Keratinocyte (primary cell): Measurements from ENCODE around the gene TENM4. TPM values are rescaled to one million over a fixed set of nuclear protein-coding genes. Genes with fewer than 3 reads are reported as not detected.

Source experiments
- DNase-seq: peaks from one replicate; pipeline ENCODE4 v3.0.0-alpha.2; 2011; ENCODE audit warnings: low read depth, missing footprints, low spot score
- FAIRE-seq: peaks from 2 replicates; lab custom pipeline; 2011; peaks lifted over from hg19 to GRCh38; lab: Jason Lieb, UNC
- H2AFZ ChIP-seq: 2 replicates; pipeline ENCODE4 v1.6.0; 2012; ENCODE audit warnings: low read length, control low read depth, inconsistent platforms; ENCODE audit not compliant: control insufficient read depth
- H3K27ac ChIP-seq: 2 replicates; pipeline ENCODE4 v1.5.1; 2011; ENCODE audit warnings: low read length; ENCODE audit not compliant: control insufficient read depth, insufficient read depth
- H3K27me3 ChIP-seq: 3 replicates; pipeline ENCODE4 v1.6.0; 2011; ENCODE audit warnings: low read length; ENCODE audit not compliant: control insufficient read depth, insufficient read depth; ENCODE audit errors: extremely low read depth
- H3K36me3 ChIP-seq, 2 experiments: 2 replicates in 1 of 2; 3 replicates in 1 of 2; pipeline ENCODE4 v1.5.1; 2011; ENCODE audit warnings: low read length in 2 of 2, mild to moderate bottlenecking in 1 of 2; ENCODE audit not compliant: control insufficient read depth in 2 of 2, insufficient read depth in 2 of 2; ENCODE audit errors: extremely low read depth in 1 of 2
- H3K4me1 ChIP-seq: 3 replicates; pipeline ENCODE4 v1.5.1; 2011; ENCODE audit warnings: low read length; ENCODE audit not compliant: control insufficient read depth, insufficient read depth; ENCODE audit errors: extremely low read depth
- H3K4me2 ChIP-seq: 3 replicates; pipeline ENCODE4 v1.6.0; 2011; ENCODE audit warnings: low read depth, low read length; ENCODE audit not compliant: control insufficient read depth, insufficient read depth; ENCODE audit errors: extremely low read depth
- H3K4me3 ChIP-seq, 3 experiments: fragments of 200-600 bp in 1 of 3; sonication (generic) in 1 of 3; 2 replicates in 2 of 3; 3 replicates in 1 of 3; pipeline ENCODE4 v1.5.1; 2011 to 2016; ENCODE audit warnings: low read length in 3 of 3, mild to moderate bottlenecking in 3 of 3, control low read depth in 2 of 3, inconsistent platforms in 1 of 3, low read depth in 1 of 3, mixed read lengths in 1 of 3, mixed run types in 1 of 3, moderate library complexity in 1 of 3; ENCODE audit not compliant: control insufficient read depth in 2 of 3, insufficient read depth in 2 of 3; ENCODE audit errors: extremely low read depth in 1 of 3
- H3K79me2 ChIP-seq: 2 replicates; pipeline ENCODE4 v1.6.0; 2012; ENCODE audit warnings: low read length; ENCODE audit not compliant: control insufficient read depth, insufficient read depth
- H3K9ac ChIP-seq: 3 replicates; pipeline ENCODE4 v1.6.0; 2011; ENCODE audit warnings: low read length; ENCODE audit not compliant: control insufficient read depth, insufficient read depth; ENCODE audit errors: extremely low read depth
- H3K9me1 ChIP-seq: 3 replicates; pipeline ENCODE4 v1.6.0; 2011; ENCODE audit warnings: low read length; ENCODE audit not compliant: control insufficient read depth, insufficient read depth; ENCODE audit errors: extremely low read depth
- H3K9me3 ChIP-seq: 2 replicates; pipeline ENCODE4 v1.5.1; 2012; ENCODE audit warnings: low read depth, low read length; ENCODE audit not compliant: control insufficient read depth
- H4K20me1 ChIP-seq: 3 replicates; pipeline ENCODE4 v1.6.0; 2011; ENCODE audit warnings: low read length; ENCODE audit not compliant: control insufficient read depth, insufficient read depth; ENCODE audit errors: extremely low read depth
- EZH2 ChIP-seq: IDR thresholded peaks from one replicate; pipeline ENCODE4 v1.6.1; 2012; ENCODE audit warnings: inconsistent platforms, mild to moderate bottlenecking, low read length, moderate library complexity
- dilution Hi-C: fragments of 300-500 bp; cut with MboI; formaldehyde crosslinking; loops from one replicate; pipeline ENCODE4 v1.7.0; 2020; ENCODE audit warnings: low sequenced_read_pairs; ENCODE audit not compliant: extremely low pct_ligation_motif_present
- polyA plus RNA-seq, 5 experiments: library from polyadenylated mRNA; depleted of rRNA in 3 of 5; stranded (reverse) in 3 of 5; stranded (forward) in 1 of 5; unstranded in 1 of 5; fragments of >200 nt; gene quantifications; 1 replicate in 1 of 5; 2 replicates in 3 of 5; 3 replicates in 1 of 5; pipeline versions ENCODE4 v1.2.1 to v1.2.3, GENCODE V29; 2011 to 2012; ENCODE audit warnings: missing spikeins in 2 of 5, low read depth in 1 of 5, low replicate concordance in 1 of 5
- TF ChIP-seq, protein P1 (sequence below), 3 experiments: IDR thresholded peaks in 1 of 3; conservative IDR thresholded peaks in 1 of 3; optimal IDR thresholded peaks in 1 of 3; 2 replicates in 2 of 3; 3 replicates in 1 of 3; pipeline versions ENCODE3 to v1.5.1; 2011; ENCODE audit warnings: low read length in 3 of 3, mild to moderate bottlenecking in 3 of 3, moderate library complexity in 2 of 3, control low read depth in 1 of 3, inconsistent platforms in 1 of 3; ENCODE audit not compliant: insufficient read depth in 2 of 3; ENCODE audit errors: extremely low read depth in 1 of 3

Gene TENM4
- polyA plus RNA-seq, 1 donor (not counting 4 experiments of a cell fraction or from before 2014, with no cell fraction given) = 3.5 TPM

GRCh38 chr11:79128291-79128690 is 312.5 kb downstream of the TENM4 start:
- no peak for TF ChIP-seq EZH2
- TF ChIP-seq, protein P1, sequence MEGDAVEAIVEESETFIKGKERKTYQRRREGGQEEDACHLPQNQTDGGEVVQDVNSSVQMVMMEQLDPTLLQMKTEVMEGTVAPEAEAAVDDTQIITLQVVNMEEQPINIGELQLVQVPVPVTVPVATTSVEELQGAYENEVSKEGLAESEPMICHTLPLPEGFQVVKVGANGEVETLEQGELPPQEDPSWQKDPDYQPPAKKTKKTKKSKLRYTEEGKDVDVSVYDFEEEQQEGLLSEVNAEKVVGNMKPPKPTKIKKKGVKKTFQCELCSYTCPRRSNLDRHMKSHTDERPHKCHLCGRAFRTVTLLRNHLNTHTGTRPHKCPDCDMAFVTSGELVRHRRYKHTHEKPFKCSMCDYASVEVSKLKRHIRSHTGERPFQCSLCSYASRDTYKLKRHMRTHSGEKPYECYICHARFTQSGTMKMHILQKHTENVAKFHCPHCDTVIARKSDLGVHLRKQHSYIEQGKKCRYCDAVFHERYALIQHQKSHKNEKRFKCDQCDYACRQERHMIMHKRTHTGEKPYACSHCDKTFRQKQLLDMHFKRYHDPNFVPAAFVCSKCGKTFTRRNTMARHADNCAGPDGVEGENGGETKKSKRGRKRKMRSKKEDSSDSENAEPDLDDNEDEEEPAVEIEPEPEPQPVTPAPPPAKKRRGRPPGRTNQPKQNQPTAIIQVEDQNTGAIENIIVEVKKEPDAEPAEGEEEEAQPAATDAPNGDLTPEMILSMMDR (optimal IDR thresholded peaks at IDR 0.05 in 1 of 3, IDR thresholded peaks at IDR 0.05 in 1 of 3, conservative IDR thresholded peaks at IDR 0.05 in 1 of 3; ENCODE audit: extremely low read depth in 1 of 3, insufficient read depth in 2 of 3, low read length in 3 of 3) = no peak
- no peaks in the 10 kb centered on the region for H3K79me2 ChIP-seq
- H3K9me1 ChIP-seq = no peaks in the 10 kb centered on the region
- FAIRE-seq = no peak
- H3K4me3 ChIP-seq = no peak overlapping the region
- H3K4me2 ChIP-seq = no peak overlapping the region
- no peaks in the 10 kb centered on the region for H3K27me3 ChIP-seq
- no peak overlapping the region for H2AFZ ChIP-seq
- no peaks in the 10 kb centered on the region for H4K20me1 ChIP-seq
- no peak overlapping the region for H3K9ac ChIP-seq
- H3K36me3 ChIP-seq = no peaks in the 10 kb centered on the region
- no peak for DNase-seq
- no peaks in the 10 kb centered on the region for H3K9me3 ChIP-seq
- H3K27ac ChIP-seq = no peak overlapping the region
- dilution Hi-C loops = no loop called here
- peaks cover 2% of the 10 kb centered on the region for H3K4me1 ChIP-seq

DNA sequence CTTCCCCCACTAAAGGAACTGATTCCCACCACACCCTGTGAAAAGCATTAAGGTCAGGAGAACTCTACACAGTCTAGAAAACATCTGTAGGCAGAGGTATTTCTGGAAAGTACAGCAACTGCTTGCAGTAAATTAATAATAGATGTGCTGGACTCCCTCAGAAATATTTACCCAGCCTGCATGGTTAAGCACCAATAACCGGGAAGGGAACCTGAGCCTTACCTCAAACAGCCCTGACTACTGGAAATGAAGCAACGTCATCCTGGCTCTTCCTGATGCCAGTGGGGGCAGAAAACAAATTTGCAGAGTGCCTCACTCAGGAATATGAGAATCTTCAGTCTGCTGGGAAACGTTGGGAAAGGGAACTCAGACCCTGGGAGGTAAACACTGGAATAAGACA is 318.1 kb downstream of the TENM4 start:
- H2AFZ ChIP-seq = no peak overlapping the region
- H3K9ac ChIP-seq = no peak overlapping the region
- H3K9me1 ChIP-seq = no peaks in the 10 kb centered on the region
- no peak overlapping the region for H3K4me3 ChIP-seq
- dilution Hi-C loops = no loop called here
- no peaks in the 10 kb centered on the region for H3K79me2 ChIP-seq
- H3K36me3 ChIP-seq = no peaks in the 10 kb centered on the region
- H3K4me2 ChIP-seq = no peak overlapping the region
- H3K27ac ChIP-seq = no peak overlapping the region
- no peaks in the 10 kb centered on the region for H4K20me1 ChIP-seq
- H3K4me1 ChIP-seq = no peaks in the 10 kb centered on the region
- H3K27me3 ChIP-seq = no peaks in the 10 kb centered on the region
- DNase-seq (no peak), FAIRE-seq (no peak)
- no peak for TF ChIP-seq EZH2
- TF ChIP-seq, protein P1 (optimal IDR thresholded peaks at IDR 0.05 in 1 of 3, IDR thresholded peaks at IDR 0.05 in 1 of 3, conservative IDR thresholded peaks at IDR 0.05 in 1 of 3; ENCODE audit: extremely low read depth in 1 of 3, insufficient read depth in 2 of 3, low read length in 3 of 3) = no peak
- H3K9me3 ChIP-seq = no peaks in the 10 kb centered on the region
